Caco-2 (cell line): ENCODE data around the gene TTLL5. TPM values are rescaled to one million over a fixed set of nuclear protein-coding genes. Genes with fewer than 3 reads are reported as not detected.

ENCODE experiments used
- BruUV-seq: library from RNA; stranded (reverse); fragments of 400-500 nt; replicated peaks from 2 replicates; lab custom pipeline; 2021; lab: Mats Ljungman, UMichigan
- CTCF ChIA-PET: fragments of 300-600 bp; sonication (Branson Sonifier 250); formaldehyde crosslinking; loops from one replicate; lab custom pipeline; 2022; ENCODE audit warnings: antibody characterized with exemption; lab: Charles Lee
- POLR2A ChIA-PET: fragments of 300-600 bp; sonication (Branson Sonifier 250); formaldehyde crosslinking; loops from one replicate; lab custom pipeline; 2022; ENCODE audit warnings: antibody characterized with exemption; lab: Charles Lee
- DNase-seq, 2 experiments: peaks; one replicate each; pipeline versions ENCODE4 v3.0.0 to v3.0.0-alpha.2; 2020 to 2022
- H3K27me3 ChIP-seq: replicated peaks from 2 replicates; pipeline ENCODE4 v1.6.0; 2011; ENCODE audit warnings: low read length; ENCODE audit not compliant: control insufficient read depth, insufficient read depth
- H3K36me3 ChIP-seq: 2 replicates; pipeline ENCODE4 v1.5.1; 2011; ENCODE audit warnings: low read length; ENCODE audit not compliant: control insufficient read depth, insufficient read depth
- H3K4me1 ChIP-seq: fragments of 250-450 bp; sonication (Bioruptor Pico); 2 replicates; pipeline ENCODE4 v1.5.1; 2020; ENCODE audit warnings: mild to moderate bottlenecking
- H3K4me3 ChIP-seq: 2 replicates; pipeline ENCODE4 v1.5.1; 2011; ENCODE audit warnings: low read depth, mild to moderate bottlenecking, control low read depth, low read length
- H3K9me3 ChIP-seq: fragments of 250-450 bp; sonication (Bioruptor Pico); 2 replicates; pipeline ENCODE4 v1.5.1; 2020; ENCODE audit warnings: mild to moderate bottlenecking, moderate library complexity
- H3K27ac Mint-ChIP-seq: one replicate; pipeline ENCODE4 v1.8.0; 2022; ENCODE audit warnings: mixed read lengths; ENCODE audit not compliant: unreplicated experiment
- H3K27me3 Mint-ChIP-seq: one replicate; pipeline ENCODE4 v1.8.0; 2022; ENCODE audit warnings: mixed read lengths; ENCODE audit not compliant: insufficient read depth, unreplicated experiment
- H3K36me3 Mint-ChIP-seq: one replicate; pipeline ENCODE4 v1.8.0; 2022; ENCODE audit warnings: mild to moderate bottlenecking, mixed read lengths; ENCODE audit not compliant: insufficient read depth, unreplicated experiment
- H3K4me1 Mint-ChIP-seq: one replicate; pipeline ENCODE4 v1.8.0; 2022; ENCODE audit warnings: low read depth, mixed read lengths; ENCODE audit not compliant: unreplicated experiment
- H3K4me3 Mint-ChIP-seq: one replicate; pipeline ENCODE4 v1.8.0; 2022; ENCODE audit warnings: mild to moderate bottlenecking, moderate library complexity, mixed read lengths; ENCODE audit not compliant: unreplicated experiment
- H3K9me3 Mint-ChIP-seq: one replicate; pipeline ENCODE4 v1.8.0; 2022; ENCODE audit warnings: mixed read lengths; ENCODE audit not compliant: unreplicated experiment
- CTCF ChIP-seq, 2 experiments: fragments of 200-600 bp in 1 of 2; IDR thresholded peaks; 1 replicate in 1 of 2; 2 replicates in 1 of 2; pipeline versions ENCODE4 v1.5.1 to v1.8.0; 2011 to 2022; ENCODE audit warnings: antibody characterized with exemption in 1 of 2, control low read depth in 1 of 2, inconsistent platforms in 1 of 2, low read depth in 1 of 2, low read length in 1 of 2, mild to moderate bottlenecking in 1 of 2, moderate library complexity in 1 of 2; ENCODE audit not compliant: insufficient read depth in 1 of 2, severe bottlenecking in 1 of 2, unreplicated experiment in 1 of 2
- intact Hi-C: fragments of 100-400 bp; cut with micrococcal nuclease; formaldehyde crosslinking; loops from one replicate; pipeline ENCODE4 v1.10.0; 2022; ENCODE audit not compliant: unreplicated experiment
- total RNA-seq: library from RNA; stranded (reverse); gene quantifications from 2 replicates; pipeline ENCODE4 v1.2.3, GENCODE V29; 2022

The TTLL5 gene
- total RNA-seq, 1 experiment from 2014 or later = 38.2 TPM

- no peaks in the 10 kb centered on the region for H3K4me1 Mint-ChIP-seq
- Histone ChIP-seq H3K4me3 (no peak overlapping the region), H3K36me3 (no peaks in the 10 kb centered on the region; the same call in 1 of the 2 replicates), H3K9me3 (no peaks in the 10 kb centered on the region; the same call in 1 of the 2 replicates), H3K4me1 (no peaks in the 10 kb centered on the region), H3K27me3 (no peaks in the 10 kb centered on the region)
- no peak for DNase-seq
- no peaks in the 10 kb centered on the region for H3K9me3 Mint-ChIP-seq
- no TSS peak for BruUV-seq
- no peak overlapping the region for H3K4me3 Mint-ChIP-seq
- CTCF ChIA-PET = no interaction called here
- no peak overlapping the region for H3K27ac Mint-ChIP-seq
- H3K36me3 Mint-ChIP-seq = peaks cover 4% of the 10 kb centered on the region
- no peak for TF ChIP-seq CTCF (IDR thresholded peaks at IDR 0.05; ENCODE audit: insufficient read depth in 1 of 2, low read depth in 1 of 2, low read length in 1 of 2, severe bottlenecking in 1 of 2, unreplicated experiment in 1 of 2)
- POLR2A ChIA-PET = no interaction called here
- intact Hi-C loops = no loop called here
- H3K27me3 Mint-ChIP-seq = no peaks in the 10 kb centered on the region
These were observed 143.7 kb downstream of the TTLL5 start for GRCh38 chr14:75804570-75805275.

GRCh38 chr14:75805646-75806045, 144.6 kb downstream of the TTLL5 start:
- Histone ChIP-seq H3K27me3 (no peaks in the 10 kb centered on the region), H3K9me3 (no peaks in the 10 kb centered on the region; the same call in 1 of the 2 replicates), H3K4me1 (peaks cover 3% of the 10 kb centered on the region; the same call in 1 of the 2 replicates), H3K36me3 (no peaks in the 10 kb centered on the region; the same call in 1 of the 2 replicates), H3K4me3 (no peak overlapping the region)
- ChIA-PET POLR2A (no interaction called here), CTCF (no interaction called here)
- no peaks in the 10 kb centered on the region for H3K9me3 Mint-ChIP-seq
- intact Hi-C loops = no loop called here
- peaks cover under 1% of the 10 kb centered on the region for H3K4me1 Mint-ChIP-seq
- H3K4me3 Mint-ChIP-seq = no peak overlapping the region
- TF ChIP-seq CTCF (IDR thresholded peaks at IDR 0.05; ENCODE audit: insufficient read depth in 1 of 2, low read depth in 1 of 2, low read length in 1 of 2, severe bottlenecking in 1 of 2, unreplicated experiment in 1 of 2) = no peak
- H3K27me3 Mint-ChIP-seq = no peaks in the 10 kb centered on the region
- H3K36me3 Mint-ChIP-seq = peaks cover 4% of the 10 kb centered on the region
- DNase-seq = no peak
- no peak overlapping the region for H3K27ac Mint-ChIP-seq
- BruUV-seq = no TSS peak

- H3K4me1 ChIP-seq = peaks cover 8% of the 10 kb centered on the region
- no peaks in the 10 kb centered on the region for H3K9me3 ChIP-seq
- Mint-ChIP-seq H3K36me3 (peaks cover 4% of the 10 kb centered on the region), H3K27ac (no peak overlapping the region), H3K9me3 (no peaks in the 10 kb centered on the region), H3K4me1 (peaks cover 8% of the 10 kb centered on the region), H3K27me3 (no peaks in the 10 kb centered on the region), H3K4me3 (no peak overlapping the region)
- DNase-seq = no peak
- ChIA-PET CTCF (no interaction called here), POLR2A (no interaction called here)
- no peaks in the 10 kb centered on the region for H3K27me3 ChIP-seq
- H3K4me3 ChIP-seq = no peak overlapping the region
- intact Hi-C loops = no loop called here
- TF ChIP-seq CTCF (IDR thresholded peaks at IDR 0.05; ENCODE audit: insufficient read depth in 1 of 2, low read depth in 1 of 2, low read length in 1 of 2, severe bottlenecking in 1 of 2, unreplicated experiment in 1 of 2) = no peak
- H3K36me3 ChIP-seq = no peaks in the 10 kb centered on the region; the same call in 1 of the 2 replicates
- BruUV-seq = no TSS peak
These were observed 145.3 kb downstream of the TTLL5 start for GRCh38 chr14:75806352-75806832.
